ENCODE results near the gene CTNND2.
"Not testable (repeated sequence)": the region's sequence is repeated elsewhere in the genome, so short reads cannot be mapped to it uniquely, and the experiment has no call there.

Gene CTNND2

GRCh38 chr5:11619339-11620024 lies 284.8 kb downstream of the CTNND2 start:
- no peaks in the 10 kb centered on the region for H3K9me3 ChIP-seq (ENCODE audit: control insufficient read depth, low read length)
- no peak overlapping the region for H3K4me3 ChIP-seq (ENCODE audit: insufficient read depth in 1 of 2, low read depth in 1 of 2, low read length in 2 of 2)
- H3K79me1 ChIP-seq (replicated peaks; ENCODE audit: low read length, poor library complexity, severe bottlenecking) = no peaks in the 10 kb centered on the region
- WGBS = no CpG with 5 or more reads among the region's 1 CpG
- H3K36me3 ChIP-seq (ENCODE audit: control insufficient read depth in 1 of 2, insufficient read depth in 2 of 2, low read depth in 1 of 2, low read length in 2 of 2) = no peaks in the 10 kb centered on the region
- H3K23ac ChIP-seq (ENCODE audit: low read length in 2 of 2) = no peak overlapping the region
- H3K27me3 ChIP-seq (ENCODE audit: control insufficient read depth in 1 of 2, insufficient read depth in 1 of 2, low read length in 2 of 2) = no peaks in the 10 kb centered on the region
- H3K14ac ChIP-seq (ENCODE audit: low read length in 2 of 2) = no peak overlapping the region
- H2BK15ac ChIP-seq (ENCODE audit: low read depth, poor library complexity, severe bottlenecking) = no peak overlapping the region
- no peak overlapping the region for H2BK120ac ChIP-seq (ENCODE audit: low read depth, low read length)
- no peak overlapping the region for H3K4ac ChIP-seq (ENCODE audit: low read depth in 1 of 2, low read length in 2 of 2)
- H2BK12ac ChIP-seq (ENCODE audit: low read length in 2 of 2) = no peak overlapping the region
- no peak overlapping the region for H3K18ac ChIP-seq (ENCODE audit: low read depth in 1 of 2, low read length in 2 of 2)
- H2AFZ ChIP-seq (ENCODE audit: low read depth, low read length) = no peak overlapping the region
- no peak overlapping the region for H3K9ac ChIP-seq (ENCODE audit: low read length)
- H3K27ac ChIP-seq (ENCODE audit: low read length, poor library complexity, severe bottlenecking) = no peak overlapping the region
- H3K4me1 ChIP-seq (ENCODE audit: control insufficient read depth, insufficient read depth, low read depth, low read length) = no peaks in the 10 kb centered on the region
- DNase-seq = no peak
- H2AK5ac ChIP-seq (ENCODE audit: low read length, severe bottlenecking) = no peak overlapping the region
- H4K91ac ChIP-seq (ENCODE audit: low read length) = no peak overlapping the region
- H2BK5ac ChIP-seq (ENCODE audit: low read depth, low read length, poor library complexity, severe bottlenecking) = no peak overlapping the region
- no peak overlapping the region for H4K8ac ChIP-seq (ENCODE audit: low read length)
- no peak overlapping the region for H3K4me2 ChIP-seq (ENCODE audit: low read length, poor library complexity, severe bottlenecking)

GRCh38 chr5:11617080-11617479 lies 287.2 kb downstream of the CTNND2 start:
- no peak for DNase-seq
- H2BK12ac ChIP-seq (ENCODE audit: low read length in 2 of 2) = no peak overlapping the region
- H3K79me1 ChIP-seq (replicated peaks; ENCODE audit: low read length, poor library complexity, severe bottlenecking) = no peaks in the 10 kb centered on the region
- H2BK15ac ChIP-seq (ENCODE audit: low read depth, poor library complexity, severe bottlenecking) = no peak overlapping the region
- H4K91ac ChIP-seq (ENCODE audit: low read length) = no peak overlapping the region
- 79% methylated on average over 2 of the region's 2 CpGs for WGBS
- no peak overlapping the region for H3K27ac ChIP-seq (ENCODE audit: low read length, poor library complexity, severe bottlenecking)
- no peak overlapping the region for H4K8ac ChIP-seq (ENCODE audit: low read length)
- no peak overlapping the region for H2AK5ac ChIP-seq (ENCODE audit: low read length, severe bottlenecking)
- no peaks in the 10 kb centered on the region for H3K36me3 ChIP-seq (ENCODE audit: control insufficient read depth in 1 of 2, insufficient read depth in 2 of 2, low read depth in 1 of 2, low read length in 2 of 2)
- H3K4me1 ChIP-seq (ENCODE audit: control insufficient read depth, insufficient read depth, low read depth, low read length) = no peaks in the 10 kb centered on the region
- H2AFZ ChIP-seq (ENCODE audit: low read depth, low read length) = no peak overlapping the region
- H2BK120ac ChIP-seq (ENCODE audit: low read depth, low read length) = no peak overlapping the region
- no peak overlapping the region for H3K23ac ChIP-seq (ENCODE audit: low read length in 2 of 2)
- H3K4me2 ChIP-seq (ENCODE audit: low read length, poor library complexity, severe bottlenecking) = no peak overlapping the region
- no peak overlapping the region for H3K14ac ChIP-seq (ENCODE audit: low read length in 2 of 2)
- H3K9me3 ChIP-seq (ENCODE audit: control insufficient read depth, low read length) = no peaks in the 10 kb centered on the region
- no peak overlapping the region for H2BK5ac ChIP-seq (ENCODE audit: low read depth, low read length, poor library complexity, severe bottlenecking)
- H3K4ac ChIP-seq (ENCODE audit: low read depth in 1 of 2, low read length in 2 of 2) = no peak overlapping the region
- H3K4me3 ChIP-seq (ENCODE audit: insufficient read depth in 1 of 2, low read depth in 1 of 2, low read length in 2 of 2) = no peak overlapping the region
- no peak overlapping the region for H3K9ac ChIP-seq (ENCODE audit: low read length)
- no peak overlapping the region for H3K18ac ChIP-seq (ENCODE audit: low read depth in 1 of 2, low read length in 2 of 2)
- H3K27me3 ChIP-seq (ENCODE audit: control insufficient read depth in 1 of 2, insufficient read depth in 1 of 2, low read length in 2 of 2) = no peaks in the 10 kb centered on the region

- H3K4me2 ChIP-seq (ENCODE audit: low read length, poor library complexity, severe bottlenecking); H2BK15ac ChIP-seq (ENCODE audit: low read depth, poor library complexity, severe bottlenecking); H2BK5ac ChIP-seq (ENCODE audit: low read depth, low read length, poor library complexity, severe bottlenecking); H3K36me3 ChIP-seq (ENCODE audit: control insufficient read depth in 1 of 2, insufficient read depth in 2 of 2, low read depth in 1 of 2, low read length in 2 of 2); H3K9ac ChIP-seq (ENCODE audit: low read length); H3K4me1 ChIP-seq (ENCODE audit: control insufficient read depth, insufficient read depth, low read depth, low read length); H3K14ac ChIP-seq (ENCODE audit: low read length in 2 of 2); H3K9me3 ChIP-seq (ENCODE audit: control insufficient read depth, low read length); H3K4ac ChIP-seq (ENCODE audit: low read depth in 1 of 2, low read length in 2 of 2); DNase-seq; H2BK120ac ChIP-seq (ENCODE audit: low read depth, low read length); H3K23ac ChIP-seq (ENCODE audit: low read length in 2 of 2); H4K91ac ChIP-seq (ENCODE audit: low read length); H2AFZ ChIP-seq (ENCODE audit: low read depth, low read length); H2AK5ac ChIP-seq (ENCODE audit: low read length, severe bottlenecking); H4K8ac ChIP-seq (ENCODE audit: low read length); H3K4me3 ChIP-seq (ENCODE audit: insufficient read depth in 1 of 2, low read depth in 1 of 2, low read length in 2 of 2); H3K18ac ChIP-seq (ENCODE audit: low read depth in 1 of 2, low read length in 2 of 2); H3K27me3 ChIP-seq (ENCODE audit: control insufficient read depth in 1 of 2, insufficient read depth in 1 of 2, low read length in 2 of 2); H3K27ac ChIP-seq (ENCODE audit: low read length, poor library complexity, severe bottlenecking); H3K79me1 ChIP-seq (replicated peaks; ENCODE audit: low read length, poor library complexity, severe bottlenecking); H2BK12ac ChIP-seq (ENCODE audit: low read length in 2 of 2): not testable (repeated sequence)
- WGBS = 74% methylated on average over 7 of the region's 7 CpGs
These were observed 287.6 kb downstream of the CTNND2 start for GRCh38 chr5:11616624-11617023.

- no peaks in the 10 kb centered on the region for H3K79me1 ChIP-seq (replicated peaks; ENCODE audit: low read length, poor library complexity, severe bottlenecking)
These were observed 293.2 kb downstream of the CTNND2 start for GRCh38 chr5:11611011-11611410.

More at GRCh38 chr5:11611011-11611410, 293.2 kb downstream of the CTNND2 start:
- Histone ChIP-seq H2BK15ac (ENCODE audit: low read depth, poor library complexity, severe bottlenecking) (no peak overlapping the region), H3K23ac (ENCODE audit: low read length in 2 of 2) (no peak overlapping the region), H3K14ac (ENCODE audit: low read length in 2 of 2) (no peak overlapping the region), H2AFZ (ENCODE audit: low read depth, low read length) (no peak overlapping the region), H2BK120ac (ENCODE audit: low read depth, low read length) (no peak overlapping the region), H3K18ac (ENCODE audit: low read depth in 1 of 2, low read length in 2 of 2) (no peak overlapping the region), H2BK5ac (ENCODE audit: low read depth, low read length, poor library complexity, severe bottlenecking) (no peak overlapping the region), H4K91ac (ENCODE audit: low read length) (no peak overlapping the region), H3K27me3 (ENCODE audit: control insufficient read depth in 1 of 2, insufficient read depth in 1 of 2, low read length in 2 of 2) (no peaks in the 10 kb centered on the region), H3K9me3 (ENCODE audit: control insufficient read depth, low read length) (no peaks in the 10 kb centered on the region), H3K9ac (ENCODE audit: low read length) (no peak overlapping the region), H4K8ac (ENCODE audit: low read length) (no peak overlapping the region), H3K27ac (ENCODE audit: low read length, poor library complexity, severe bottlenecking) (no peak overlapping the region), H3K36me3 (ENCODE audit: control insufficient read depth in 1 of 2, insufficient read depth in 2 of 2, low read depth in 1 of 2, low read length in 2 of 2) (no peaks in the 10 kb centered on the region), H2AK5ac (ENCODE audit: low read length, severe bottlenecking) (no peak overlapping the region), H3K4me2 (ENCODE audit: low read length, poor library complexity, severe bottlenecking) (no peak overlapping the region), H3K4ac (ENCODE audit: low read depth in 1 of 2, low read length in 2 of 2) (no peak overlapping the region), H2BK12ac (ENCODE audit: low read length in 2 of 2) (no peak overlapping the region), H3K4me3 (ENCODE audit: insufficient read depth in 1 of 2, low read depth in 1 of 2, low read length in 2 of 2) (no peak overlapping the region), H3K4me1 (ENCODE audit: control insufficient read depth, insufficient read depth, low read depth, low read length) (no peaks in the 10 kb centered on the region)
- no peak for DNase-seq
- WGBS = 100% methylated on average over 3 of the region's 3 CpGs
